Trophoblast cell (in vitro differentiated cells and primary cell): ENCODE results near the gene ST7.

Experiments
- DNase-seq, 2 donors: peaks; one replicate each; pipeline ENCODE4 v3.0.0-alpha.2; 2016
- H2AFZ ChIP-seq: 2 replicates; pipeline ENCODE4 v1.6.1; 2013; ENCODE audit warnings: low read length, moderate library complexity, mild to moderate bottlenecking; ENCODE audit not compliant: insufficient read depth, poor library complexity
- H2AK5ac ChIP-seq: 2 replicates; pipeline ENCODE4 v1.6.1; 2013; ENCODE audit warnings: mild to moderate bottlenecking, low read length
- H2BK120ac ChIP-seq: 2 replicates; pipeline ENCODE4 v1.6.1; 2013; ENCODE audit warnings: low read length, mild to moderate bottlenecking, moderate library complexity; ENCODE audit not compliant: insufficient read depth, poor library complexity
- H2BK12ac ChIP-seq: 2 replicates; pipeline ENCODE4 v1.6.1; 2013; ENCODE audit warnings: mild to moderate bottlenecking, low read length, moderate library complexity
- H2BK5ac ChIP-seq: 2 replicates; pipeline ENCODE4 v1.6.1; 2013; ENCODE audit warnings: low read length, low read depth, moderate library complexity, mild to moderate bottlenecking; ENCODE audit not compliant: poor library complexity
- H3K14ac ChIP-seq: 2 replicates; pipeline ENCODE4 v1.6.1; 2013; ENCODE audit warnings: mild to moderate bottlenecking, low read length
- H3K18ac ChIP-seq: 2 replicates; pipeline ENCODE4 v1.6.1; 2013; ENCODE audit warnings: mild to moderate bottlenecking, low read length
- H3K23ac ChIP-seq: 2 replicates; pipeline ENCODE4 v1.6.1; 2013; ENCODE audit warnings: low read length
- H3K27ac ChIP-seq: 2 replicates; pipeline ENCODE4 v1.5.1; 2013; ENCODE audit warnings: low read depth, mild to moderate bottlenecking, inconsistent platforms, low read length, moderate library complexity
- H3K27me3 ChIP-seq: 2 replicates; pipeline ENCODE4 v1.6.1; 2013; ENCODE audit warnings: inconsistent platforms, mild to moderate bottlenecking, low read length, moderate library complexity; ENCODE audit not compliant: insufficient read depth
- H3K36me3 ChIP-seq, 2 experiments: 1 replicate in 1 of 2; 2 replicates in 1 of 2; pipeline ENCODE4 v1.6.1; 2013; ENCODE audit warnings: low read length in 2 of 2, mild to moderate bottlenecking in 2 of 2, moderate library complexity in 1 of 2; ENCODE audit not compliant: insufficient read depth in 2 of 2, control insufficient read depth in 1 of 2
- H3K4ac ChIP-seq: 2 replicates; pipeline ENCODE4 v1.6.1; 2013; ENCODE audit warnings: low read depth, mild to moderate bottlenecking, low read length, moderate library complexity
- H3K4me1 ChIP-seq, 2 experiments: 1 replicate in 1 of 2; 2 replicates in 1 of 2; pipeline ENCODE4 v1.6.1; 2013; ENCODE audit warnings: low read length in 2 of 2, mild to moderate bottlenecking in 2 of 2, moderate library complexity in 1 of 2; ENCODE audit not compliant: insufficient read depth in 2 of 2, control insufficient read depth in 1 of 2
- H3K4me2 ChIP-seq: 2 replicates; pipeline ENCODE4 v1.6.1; 2013; ENCODE audit warnings: inconsistent platforms, mild to moderate bottlenecking, low read length, moderate library complexity
- H3K4me3 ChIP-seq: 2 replicates; pipeline ENCODE4 v1.5.1; 2013; ENCODE audit warnings: mild to moderate bottlenecking, low read depth, low read length, inconsistent platforms
- H3K79me1 ChIP-seq: one replicate; pipeline ENCODE4 v1.6.1; 2013; ENCODE audit warnings: low read length
- H3K79me2 ChIP-seq: 2 replicates; pipeline ENCODE4 v1.6.1; 2013; ENCODE audit warnings: low read length, mild to moderate bottlenecking; ENCODE audit not compliant: control insufficient read depth, insufficient read depth, poor library complexity
- H3K9ac ChIP-seq: 2 replicates; pipeline ENCODE4 v1.6.1; 2013; ENCODE audit warnings: mild to moderate bottlenecking, low read length
- H3K9me3 ChIP-seq: 2 replicates; pipeline ENCODE4 v1.6.1; 2013; ENCODE audit warnings: low read depth, mild to moderate bottlenecking, control low read depth, inconsistent platforms, low read length; ENCODE audit not compliant: insufficient read depth
- H4K12ac ChIP-seq: 2 replicates; pipeline ENCODE4 v1.6.1; 2013; ENCODE audit warnings: low read depth, mild to moderate bottlenecking, low read length, moderate library complexity
- H4K8ac ChIP-seq: 2 replicates; pipeline ENCODE4 v1.6.1; 2013; ENCODE audit warnings: low read depth, mild to moderate bottlenecking, low read length, moderate library complexity
- H4K91ac ChIP-seq: one replicate; pipeline ENCODE4 v1.6.1; 2013; ENCODE audit warnings: low read depth, mild to moderate bottlenecking, low read length, moderate library complexity
- WGBS: extraction: QIAGEN DNeasy Blood & Tissue Kit; methylation state at CpG from one replicate; pipeline ENCODE4 v1.1.7; 2013; ENCODE audit warnings: missing lambda C conversion rate; ENCODE audit not compliant: insufficient read length, insufficient coverage; ENCODE audit errors: extremely low coverage; 5-methylcytosine and 5-hydroxymethylcytosine counted together

The ST7 gene

DNA sequence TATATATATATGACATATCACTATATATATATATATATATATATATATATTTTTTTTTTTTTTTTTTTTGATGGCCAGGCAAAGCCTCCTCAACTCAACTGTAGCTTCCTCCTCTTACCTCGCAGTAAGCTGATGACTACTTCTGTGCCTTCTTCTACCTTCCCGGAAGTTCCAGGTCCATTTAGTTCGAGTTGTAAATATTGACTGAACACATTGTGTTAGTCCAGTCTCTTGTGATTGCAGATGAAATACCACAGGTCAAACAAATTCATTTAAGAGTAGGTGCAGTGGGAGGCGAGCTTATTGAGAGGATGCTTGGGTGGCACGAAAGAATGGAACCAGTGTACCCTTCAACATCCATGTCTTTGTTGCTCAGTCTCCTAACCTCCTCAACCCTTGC, 144.6 kb downstream of the ST7 start:
- H2AFZ ChIP-seq: no peak overlapping the region
- H2AK5ac ChIP-seq: no peak overlapping the region
- H2BK12ac ChIP-seq: no peak overlapping the region
- no peaks in the 10 kb centered on the region for H3K36me3 ChIP-seq
- H2BK120ac ChIP-seq: no peak overlapping the region
- H4K91ac ChIP-seq: no peak overlapping the region
- H3K9me3 ChIP-seq: no peaks in the 10 kb centered on the region
- no CpG with 5 or more reads among the region's 5 CpGs for WGBS
- no peaks in the 10 kb centered on the region for H3K79me1 ChIP-seq
- no peak overlapping the region for H3K18ac ChIP-seq
- no peak overlapping the region for H3K4me2 ChIP-seq
- no peak for DNase-seq
- no peak overlapping the region for H3K4me3 ChIP-seq
- H3K27ac ChIP-seq: no peak overlapping the region
- no peak overlapping the region for H2BK5ac ChIP-seq
- H4K12ac ChIP-seq: no peak overlapping the region
- no peak overlapping the region for H3K23ac ChIP-seq
- no peaks in the 10 kb centered on the region for H3K27me3 ChIP-seq
- H3K4ac ChIP-seq: no peak overlapping the region
- no peak overlapping the region for H3K14ac ChIP-seq
- no peaks in the 10 kb centered on the region for H3K79me2 ChIP-seq
- no peaks in the 10 kb centered on the region for H3K4me1 ChIP-seq
- no peak overlapping the region for H3K9ac ChIP-seq
- H4K8ac ChIP-seq: no peak overlapping the region

DNA sequence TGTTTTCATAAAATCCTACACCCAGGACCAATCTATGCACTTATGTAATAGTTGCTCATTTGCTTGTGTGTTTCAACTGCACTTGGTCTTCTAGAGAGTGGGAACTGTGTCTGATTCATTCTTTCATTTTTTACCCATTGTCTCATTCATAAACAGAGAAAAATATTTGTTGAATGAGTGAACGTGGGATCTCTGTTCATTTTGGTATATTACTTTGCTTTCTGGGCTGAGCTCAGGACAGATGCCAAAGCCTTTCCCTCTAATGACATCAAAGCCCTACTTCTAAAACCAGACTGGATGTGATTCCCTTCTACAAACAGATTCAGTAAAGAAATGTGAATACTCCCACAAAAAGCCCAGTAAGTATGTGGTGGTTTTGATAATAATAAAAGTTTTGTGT, 145.2 kb downstream of the ST7 start:
- H3K9me3 ChIP-seq: no peaks in the 10 kb centered on the region
- no peaks in the 10 kb centered on the region for H3K4me1 ChIP-seq
- no peak overlapping the region for H4K8ac ChIP-seq
- H3K79me1 ChIP-seq: no peaks in the 10 kb centered on the region
- no peak overlapping the region for H3K14ac ChIP-seq
- H4K12ac ChIP-seq: no peak overlapping the region
- H3K27me3 ChIP-seq: no peaks in the 10 kb centered on the region
- H2AK5ac ChIP-seq: no peak overlapping the region
- no peak overlapping the region for H3K27ac ChIP-seq
- no peaks in the 10 kb centered on the region for H3K79me2 ChIP-seq
- no peak overlapping the region for H3K4me3 ChIP-seq
- H3K9ac ChIP-seq: no peak overlapping the region
- H2AFZ ChIP-seq: no peak overlapping the region
- no CpG with 5 or more reads among the region's 1 CpG for WGBS
- no peak overlapping the region for H2BK5ac ChIP-seq
- DNase-seq: peak in 1 of 2 donors; percentile 35
- H4K91ac ChIP-seq: no peak overlapping the region
- no peak overlapping the region for H2BK12ac ChIP-seq
- H2BK120ac ChIP-seq: no peak overlapping the region
- no peaks in the 10 kb centered on the region for H3K36me3 ChIP-seq
- no peak overlapping the region for H3K4me2 ChIP-seq
- no peak overlapping the region for H3K23ac ChIP-seq
- no peak overlapping the region for H3K4ac ChIP-seq
- no peak overlapping the region for H3K18ac ChIP-seq

- Histone ChIP-seq H3K14ac (no peak overlapping the region), H3K4ac (no peak overlapping the region), H3K79me1 (no peaks in the 10 kb centered on the region), H3K9me3 (no peaks in the 10 kb centered on the region), H2AK5ac (no peak overlapping the region), H3K27ac (no peak overlapping the region), H2BK120ac (no peak overlapping the region), H2BK12ac (no peak overlapping the region), H3K4me3 (no peak overlapping the region), H2BK5ac (no peak overlapping the region), H3K79me2 (no peaks in the 10 kb centered on the region), H3K4me2 (no peak overlapping the region), H3K18ac (no peak overlapping the region), H4K12ac (no peak overlapping the region), H3K36me3 (no peaks in the 10 kb centered on the region), H3K9ac (no peak overlapping the region), H4K91ac (no peak overlapping the region), H4K8ac (no peak overlapping the region), H3K23ac (no peak overlapping the region), H3K27me3 (no peaks in the 10 kb centered on the region), H2AFZ (no peak overlapping the region), H3K4me1 (no peaks in the 10 kb centered on the region)
- WGBS: no CpG with 5 or more reads among the region's 2 CpGs
- no peak for DNase-seq
These were observed 147.7 kb downstream of the ST7 start for GRCh38 chr7:117101026-117101425.

GRCh38 chr7:117110480-117111315, 157.4 kb downstream of the ST7 start:
- Histone ChIP-seq H2BK12ac (no peak overlapping the region), H3K79me2 (no peaks in the 10 kb centered on the region), H3K9me3 (no peaks in the 10 kb centered on the region), H2AFZ (no peak overlapping the region), H3K27me3 (no peaks in the 10 kb centered on the region), H4K91ac (no peak overlapping the region), H4K12ac (no peak overlapping the region), H3K9ac (no peak overlapping the region), H3K27ac (no peak overlapping the region), H4K8ac (no peak overlapping the region), H3K14ac (no peak overlapping the region), H3K4me2 (no peak overlapping the region), H3K4ac (no peak overlapping the region), H2BK120ac (no peak overlapping the region), H3K79me1 (no peaks in the 10 kb centered on the region), H3K36me3 (no peaks in the 10 kb centered on the region), H3K4me3 (no peak overlapping the region), H2AK5ac (no peak overlapping the region), H3K23ac (no peak overlapping the region), H3K4me1 (peaks cover 0 to 3% of the 10 kb centered on the region in 2 experiments), H3K18ac (no peak overlapping the region), H2BK5ac (no peak overlapping the region)
- WGBS: no CpG with 5 or more reads among the region's 5 CpGs
- DNase-seq: no peak
